K562 (cell line): ENCODE results near the gene PNRC2. TPM values are rescaled to one million over a fixed set of nuclear protein-coding genes. Genes with fewer than 3 reads are reported as not detected.

Experiments used
- EGR1 ChIP-seq: fragments of 450-650 bp; conservative IDR thresholded peaks from 2 replicates; pipeline ENCODE4 v1.6.1; 2017; ENCODE audit warnings: mild to moderate bottlenecking
- FOXA3 ChIP-seq, 2 experiments: fragments of 450-650 bp in 1 of 2; sonication (generic) in 1 of 2; formaldehyde crosslinking; IDR thresholded peaks in 1 of 2; conservative IDR thresholded peaks in 1 of 2; 2 replicates each; pipeline versions ENCODE4 v1.4.0 to v1.8.0; 2020 to 2022; ENCODE audit warnings: mild to moderate bottlenecking in 2 of 2, missing genetic modification reagents in 1 of 2
- HNRNPK ChIP-seq: fragments of 200-400 bp; formaldehyde crosslinking; IDR thresholded peaks from one replicate; pipeline ENCODE4 v1.6.1; 2018; ENCODE audit warnings: mild to moderate bottlenecking, low read depth, low read length; ENCODE audit not compliant: poor library complexity, severe bottlenecking
- NFRKB ChIP-seq: fragments of 450-650 bp; IDR thresholded peaks from 2 replicates; pipeline ENCODE4 v1.6.1; 2016; ENCODE audit warnings: low read depth
- NRF1 ChIP-seq, 2 experiments: fragments of 450-650 bp; IDR thresholded peaks in 1 of 2; conservative IDR thresholded peaks in 1 of 2; 2 replicates each; pipeline ENCODE4 v1.6.1; 2014; ENCODE audit warnings: mild to moderate bottlenecking in 2 of 2
- RBM15 ChIP-seq: fragments of 200-400 bp; formaldehyde crosslinking; IDR thresholded peaks from 2 replicates; pipeline ENCODE4 v1.6.1; 2018; ENCODE audit warnings: mild to moderate bottlenecking, low read length, moderate library complexity; ENCODE audit not compliant: insufficient read depth
- SMARCB1 ChIP-seq: IDR thresholded peaks from 2 replicates; pipeline ENCODE4 v1.6.1; 2011; ENCODE audit warnings: improper control_type of control experiment, low read depth; ENCODE audit not compliant: insufficient read length
- ZFX ChIP-seq: sonication (generic); formaldehyde crosslinking; IDR thresholded peaks from 2 replicates; pipeline ENCODE4 v1.8.0; 2022; ENCODE audit warnings: mild to moderate bottlenecking, missing genetic modification reagents, moderate library complexity
- ZNF253 ChIP-seq: fragments of 250-450 bp; sonication (Bioruptor Pico); conservative IDR thresholded peaks from 2 replicates; pipeline ENCODE4 v1.6.1; 2021; ENCODE audit warnings: mild to moderate bottlenecking
- ZNF384 ChIP-seq: IDR thresholded peaks from 2 replicates; pipeline ENCODE4 v1.6.1; 2012; ENCODE audit warnings: low read depth, low read length, improper control_type of control experiment
- ZNF586 ChIP-seq: fragments of 450-650 bp; formaldehyde crosslinking; conservative IDR thresholded peaks from 2 replicates; pipeline ENCODE4 v1.4.0; 2020; ENCODE audit warnings: mild to moderate bottlenecking, moderate library complexity
- polyA plus RNA-seq, 8 experiments: library from polyadenylated mRNA; depleted of rRNA in 4 of 8; stranded (reverse) in 5 of 8; unstranded in 3 of 8; fragments of >200 nt; fragmentation: Nextera tagmentation in 2 of 8; fragmentation: Illumina TruSeq in 1 of 8; extraction: Ambion mirVana in 2 of 8; extraction: Trizol in 1 of 8; gene quantifications; 2 replicates each; pipeline versions ENCODE4 v1.2.1 to v1.2.3, GENCODE V29; 2011 to 2014; ENCODE audit warnings: inconsistent platforms in 1 of 8, missing spikeins in 1 of 8
- total RNA-seq, 7 experiments: library from RNA; depleted of rRNA in 6 of 7; stranded (reverse); fragments of >200 nt in 6 of 7; fragmentation: Illumina TruSeq in 2 of 7; extraction: Trizol in 2 of 7; gene quantifications; 2 replicates each; pipeline versions ENCODE4 v1.2.1 to v1.2.3, GENCODE V29; 2011 to 2021; ENCODE audit warnings: low replicate concordance in 1 of 7
- TF ChIP-seq, protein P1 (sequence below), 3 experiments: fragments of 200-800 bp in 1 of 3; fragments of 250-450 bp in 1 of 3; fragments of 450-650 bp in 1 of 3; sonication (Bioruptor Pico) in 1 of 3; sonication (Bioruptor generic) in 1 of 3; formaldehyde crosslinking in 1 of 3; IDR thresholded peaks; 2 replicates each; pipeline versions ENCODE4 v1.6.1 to v1.8.0; 2016 to 2022; ENCODE audit warnings: mild to moderate bottlenecking in 2 of 3, missing genetic modification characterization in 2 of 3, missing compliant biosample characterization in 1 of 3, moderate library complexity in 1 of 3
- TF ChIP-seq, protein P2 (sequence below): sonication (generic); formaldehyde crosslinking; IDR thresholded peaks from 2 replicates; pipeline ENCODE4 v1.8.1; 2023; ENCODE audit warnings: mild to moderate bottlenecking, missing genetic modification reagents
- TF ChIP-seq, protein P3 (sequence below): fragments of 250-450 bp; sonication (Bioruptor Pico); IDR thresholded peaks from 2 replicates; pipeline ENCODE4 v1.5.0; 2020; ENCODE audit warnings: mild to moderate bottlenecking, borderline replicate concordance
- TF ChIP-seq, protein P4 (sequence below): fragments of 450-650 bp; IDR thresholded peaks from 2 replicates; pipeline ENCODE4 v1.6.1; 2016; ENCODE audit warnings: missing biosample characterization, missing genetic modification characterization
- TF ChIP-seq, protein P5 (sequence below): fragments of 250-450 bp; sonication (Bioruptor Pico); IDR thresholded peaks from 2 replicates; pipeline ENCODE4 v1.5.1; 2021; ENCODE audit warnings: mild to moderate bottlenecking

PNRC2 gene
- total and polyA plus RNA-seq, 9 of the 15 experiments (the other 6 are each of a cell fraction or from before 2014, with no cell fraction given) = 127 to 303 (median 203) TPM

DNA sequence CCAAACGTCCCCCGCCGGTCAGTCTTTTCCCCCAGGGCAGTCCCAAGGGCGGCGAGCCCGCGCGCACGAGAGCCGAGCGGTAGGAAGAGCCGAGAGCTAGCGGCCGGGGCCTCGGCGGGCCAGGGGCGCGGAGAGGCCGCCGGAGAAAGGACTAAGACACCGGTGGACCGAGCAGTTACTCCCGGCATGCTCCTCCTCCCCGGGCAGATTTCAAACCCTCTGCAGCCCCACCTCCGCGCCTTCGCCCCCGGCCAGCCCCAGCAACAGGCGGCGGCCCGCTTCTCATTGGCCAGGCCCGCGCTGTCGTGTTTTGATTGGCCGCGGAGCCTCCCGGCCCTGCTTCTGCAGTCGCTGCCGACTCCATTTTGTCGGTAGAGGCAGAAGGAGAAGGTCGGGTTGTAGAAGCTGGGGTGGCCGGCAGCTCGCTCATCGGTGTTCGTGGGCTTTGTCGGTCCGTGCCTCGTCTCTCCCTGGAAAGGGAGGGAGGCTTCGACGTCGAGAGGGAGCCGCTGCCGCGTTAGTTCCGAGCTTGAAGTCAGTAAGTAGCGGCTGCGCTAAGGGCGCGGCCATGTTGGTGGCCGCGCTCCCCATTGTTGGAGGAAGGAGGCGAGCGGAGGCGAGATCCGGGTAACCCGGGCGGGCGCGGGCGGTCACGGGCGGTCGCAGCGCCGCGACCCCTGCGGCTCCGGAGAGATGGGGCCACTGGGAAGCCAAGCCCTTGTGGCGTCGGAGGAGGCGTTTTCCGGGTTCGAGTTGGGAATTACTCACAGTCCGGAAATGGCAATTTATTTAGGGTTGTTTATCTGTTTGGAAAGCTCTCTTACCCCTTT is at the start of gene PNRC2 (continued):
- TF ChIP-seq SMARCB1 (no peak), NRF1 (conservative IDR thresholded peaks at IDR 0.05 in 1 of 2, IDR thresholded peaks at IDR 0.05 in 1 of 2) (peak; percentile 54 to 70), ZNF253 (CRISPR knock-in tag) (no peak), ZFX (CRISPR knock-in tag) (peak; percentile 98), ZNF586 (CRISPR knock-in tag) (0 out of 2 replicates have a peak, but pooled peaks have one; percentile 29), HNRNPK (no peak), NFRKB (peak; percentile 100), FOXA3 (CRISPR knock-in tag; conservative IDR thresholded peaks at IDR 0.05 in 1 of 2, IDR thresholded peaks at IDR 0.05 in 1 of 2) (peak; percentile 48 to 53; a peak in 1 of 4 replicates), EGR1 (peak; percentile 88), RBM15 (no peak), ZNF384 (no peak)
- TF ChIP-seq, protein P1, sequence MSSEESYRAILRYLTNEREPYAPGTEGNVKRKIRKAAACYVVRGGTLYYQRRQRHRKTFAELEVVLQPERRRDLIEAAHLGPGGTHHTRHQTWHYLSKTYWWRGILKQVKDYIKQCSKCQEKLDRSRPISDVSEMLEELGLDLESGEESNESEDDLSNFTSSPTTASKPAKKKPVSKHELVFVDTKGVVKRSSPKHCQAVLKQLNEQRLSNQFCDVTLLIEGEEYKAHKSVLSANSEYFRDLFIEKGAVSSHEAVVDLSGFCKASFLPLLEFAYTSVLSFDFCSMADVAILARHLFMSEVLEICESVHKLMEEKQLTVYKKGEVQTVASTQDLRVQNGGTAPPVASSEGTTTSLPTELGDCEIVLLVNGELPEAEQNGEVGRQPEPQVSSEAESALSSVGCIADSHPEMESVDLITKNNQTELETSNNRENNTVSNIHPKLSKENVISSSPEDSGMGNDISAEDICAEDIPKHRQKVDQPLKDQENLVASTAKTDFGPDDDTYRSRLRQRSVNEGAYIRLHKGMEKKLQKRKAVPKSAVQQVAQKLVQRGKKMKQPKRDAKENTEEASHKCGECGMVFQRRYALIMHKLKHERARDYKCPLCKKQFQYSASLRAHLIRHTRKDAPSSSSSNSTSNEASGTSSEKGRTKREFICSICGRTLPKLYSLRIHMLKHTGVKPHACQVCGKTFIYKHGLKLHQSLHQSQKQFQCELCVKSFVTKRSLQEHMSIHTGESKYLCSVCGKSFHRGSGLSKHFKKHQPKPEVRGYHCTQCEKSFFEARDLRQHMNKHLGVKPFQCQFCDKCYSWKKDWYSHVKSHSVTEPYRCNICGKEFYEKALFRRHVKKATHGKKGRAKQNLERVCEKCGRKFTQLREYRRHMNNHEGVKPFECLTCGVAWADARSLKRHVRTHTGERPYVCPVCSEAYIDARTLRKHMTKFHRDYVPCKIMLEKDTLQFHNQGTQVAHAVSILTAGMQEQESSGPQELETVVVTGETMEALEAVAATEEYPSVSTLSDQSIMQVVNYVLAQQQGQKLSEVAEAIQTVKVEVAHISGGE (CRISPR knock-in tag; IDR thresholded peaks at IDR 0.05) = peak in 2 of 3 experiments; percentile 26 to 91; a peak in 2 of 6 replicates
- TF ChIP-seq, protein P2, sequence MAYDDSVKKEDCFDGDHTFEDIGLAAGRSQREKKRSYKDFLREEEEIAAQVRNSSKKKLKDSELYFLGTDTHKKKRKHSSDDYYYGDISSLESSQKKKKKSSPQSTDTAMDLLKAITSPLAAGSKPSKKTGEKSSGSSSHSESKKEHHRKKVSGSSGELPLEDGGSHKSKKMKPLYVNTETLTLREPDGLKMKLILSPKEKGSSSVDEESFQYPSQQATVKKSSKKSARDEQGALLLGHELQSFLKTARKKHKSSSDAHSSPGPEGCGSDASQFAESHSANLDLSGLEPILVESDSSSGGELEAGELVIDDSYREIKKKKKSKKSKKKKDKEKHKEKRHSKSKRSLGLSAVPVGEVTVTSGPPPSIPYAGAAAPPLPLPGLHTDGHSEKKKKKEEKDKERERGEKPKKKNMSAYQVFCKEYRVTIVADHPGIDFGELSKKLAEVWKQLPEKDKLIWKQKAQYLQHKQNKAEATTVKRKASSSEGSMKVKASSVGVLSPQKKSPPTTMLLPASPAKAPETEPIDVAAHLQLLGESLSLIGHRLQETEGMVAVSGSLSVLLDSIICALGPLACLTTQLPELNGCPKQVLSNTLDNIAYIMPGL = peak; percentile 75
- TF ChIP-seq, protein P3, sequence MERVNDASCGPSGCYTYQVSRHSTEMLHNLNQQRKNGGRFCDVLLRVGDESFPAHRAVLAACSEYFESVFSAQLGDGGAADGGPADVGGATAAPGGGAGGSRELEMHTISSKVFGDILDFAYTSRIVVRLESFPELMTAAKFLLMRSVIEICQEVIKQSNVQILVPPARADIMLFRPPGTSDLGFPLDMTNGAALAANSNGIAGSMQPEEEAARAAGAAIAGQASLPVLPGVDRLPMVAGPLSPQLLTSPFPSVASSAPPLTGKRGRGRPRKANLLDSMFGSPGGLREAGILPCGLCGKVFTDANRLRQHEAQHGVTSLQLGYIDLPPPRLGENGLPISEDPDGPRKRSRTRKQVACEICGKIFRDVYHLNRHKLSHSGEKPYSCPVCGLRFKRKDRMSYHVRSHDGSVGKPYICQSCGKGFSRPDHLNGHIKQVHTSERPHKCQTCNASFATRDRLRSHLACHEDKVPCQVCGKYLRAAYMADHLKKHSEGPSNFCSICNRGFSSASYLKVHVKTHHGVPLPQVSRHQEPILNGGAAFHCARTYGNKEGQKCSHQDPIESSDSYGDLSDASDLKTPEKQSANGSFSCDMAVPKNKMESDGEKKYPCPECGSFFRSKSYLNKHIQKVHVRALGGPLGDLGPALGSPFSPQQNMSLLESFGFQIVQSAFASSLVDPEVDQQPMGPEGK (CRISPR knock-in tag) = no peak
- TF ChIP-seq, protein P4, sequence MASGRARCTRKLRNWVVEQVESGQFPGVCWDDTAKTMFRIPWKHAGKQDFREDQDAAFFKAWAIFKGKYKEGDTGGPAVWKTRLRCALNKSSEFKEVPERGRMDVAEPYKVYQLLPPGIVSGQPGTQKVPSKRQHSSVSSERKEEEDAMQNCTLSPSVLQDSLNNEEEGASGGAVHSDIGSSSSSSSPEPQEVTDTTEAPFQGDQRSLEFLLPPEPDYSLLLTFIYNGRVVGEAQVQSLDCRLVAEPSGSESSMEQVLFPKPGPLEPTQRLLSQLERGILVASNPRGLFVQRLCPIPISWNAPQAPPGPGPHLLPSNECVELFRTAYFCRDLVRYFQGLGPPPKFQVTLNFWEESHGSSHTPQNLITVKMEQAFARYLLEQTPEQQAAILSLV = no peak
- TF ChIP-seq, protein P5, sequence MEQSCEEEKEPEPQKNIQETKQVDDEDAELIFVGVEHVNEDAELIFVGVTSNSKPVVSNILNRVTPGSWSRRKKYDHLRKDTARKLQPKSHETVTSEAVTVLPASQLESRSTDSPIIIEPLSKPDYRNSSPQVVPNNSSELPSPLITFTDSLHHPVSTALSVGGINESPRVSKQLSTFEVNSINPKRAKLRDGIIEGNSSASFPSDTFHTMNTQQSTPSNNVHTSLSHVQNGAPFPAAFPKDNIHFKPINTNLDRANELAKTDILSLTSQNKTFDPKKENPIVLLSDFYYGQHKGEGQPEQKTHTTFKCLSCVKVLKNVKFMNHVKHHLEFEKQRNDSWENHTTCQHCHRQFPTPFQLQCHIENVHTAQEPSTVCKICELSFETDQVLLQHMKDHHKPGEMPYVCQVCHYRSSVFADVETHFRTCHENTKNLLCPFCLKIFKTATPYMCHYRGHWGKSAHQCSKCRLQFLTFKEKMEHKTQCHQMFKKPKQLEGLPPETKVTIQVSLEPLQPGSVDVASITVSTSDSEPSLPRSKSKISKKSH (CRISPR knock-in tag) = no peak
